OCI-LY3 (cell line): Measurements from ENCODE around the gene SH3RF3.

ENCODE experiments used
- H2AFZ ChIP-seq: fragments of 200-600, 300-600 bp; shearing (Covaris generic); 2 replicates; pipeline ENCODE4 v1.6.0; 2014; ENCODE audit warnings: antibody characterized with exemption, low read depth, low read length
- H3K27ac ChIP-seq: fragments of 200-600, 300-600 bp; sonication (generic); 2 replicates; pipeline ENCODE4 v1.5.1; 2014; ENCODE audit warnings: mild to moderate bottlenecking, low read length, moderate library complexity, mixed read lengths
- H3K27me3 ChIP-seq: fragments of 200-600, 300-600 bp; sonication (generic); 2 replicates; pipeline ENCODE4 v1.6.1; 2014; ENCODE audit warnings: low read depth, low read length, mixed read lengths
- H3K36me3 ChIP-seq: fragments of 200-600, 300-600 bp; sonication (generic); replicated peaks from 2 replicates; pipeline ENCODE3; 2014; ENCODE audit warnings: low read depth, low read length, mixed read lengths
- H3K4me1 ChIP-seq: fragments of 300-600, 200-600 bp; sonication (generic); 2 replicates; pipeline ENCODE4 v1.6.1; 2014; ENCODE audit warnings: low read length, mixed read lengths
- H3K4me2 ChIP-seq: fragments of 200-600, 300-600 bp; sonication (generic); 2 replicates; pipeline ENCODE4 v1.6.1; 2014; ENCODE audit warnings: low read length, mixed read lengths
- H3K4me3 ChIP-seq: fragments of 300-600, 200-600 bp; sonication (generic); 2 replicates; pipeline ENCODE4 v1.5.1; 2014; ENCODE audit warnings: antibody characterized with exemption, mild to moderate bottlenecking, low read length, moderate library complexity
- H3K79me2 ChIP-seq: fragments of 300-600, 200-600 bp; shearing (Covaris generic); 2 replicates; pipeline ENCODE4 v1.6.1; 2014; ENCODE audit warnings: mild to moderate bottlenecking, low read length, mixed read lengths
- H3K9ac ChIP-seq: fragments of 300-600, 200-600 bp; shearing (Covaris generic); 2 replicates; pipeline ENCODE4 v1.6.0; 2014; ENCODE audit warnings: mild to moderate bottlenecking, low read length, moderate library complexity
- H3K9me3 ChIP-seq: fragments of 200-600, 300-600 bp; shearing (Covaris generic); 2 replicates; pipeline ENCODE4 v1.6.1; 2014; ENCODE audit warnings: low read length, mixed read lengths; ENCODE audit not compliant: insufficient read depth
- H4K20me1 ChIP-seq: fragments of 200-600, 300-600 bp; sonication (generic); 2 replicates; pipeline ENCODE4 v1.6.1; 2016; ENCODE audit warnings: low read length, mixed read lengths; ENCODE audit not compliant: insufficient read depth
- CTCF ChIP-seq: fragments of 200-600, 300-600 bp; sonication (generic); IDR thresholded peaks from 2 replicates; pipeline ENCODE4 v1.5.1; 2014; ENCODE audit warnings: antibody characterized with exemption, low read length, low read depth
- EZH2phosphoT487 ChIP-seq: fragments of 200-600 bp; shearing (Covaris generic); IDR thresholded peaks from 2 replicates; pipeline ENCODE4 v1.6.1; 2018; ENCODE audit warnings: antibody characterized with exemption, mixed run types, low read depth

The SH3RF3 gene

GRCh38 chr2:109407276-109408042 lies 278.5 kb downstream of the SH3RF3 start:
- Histone ChIP-seq H3K36me3 (no peaks in the 10 kb centered on the region), H2AFZ (no peak overlapping the region), H3K9me3 (no peaks in the 10 kb centered on the region), H3K4me1 (no peaks in the 10 kb centered on the region), H3K27me3 (0 out of 2 replicates have a peak, but pooled peaks cover 4% of the 10 kb centered on the region), H3K4me2 (no peak overlapping the region), H3K4me3 (no peak overlapping the region), H4K20me1 (no peaks in the 10 kb centered on the region), H3K27ac (no peak overlapping the region), H3K79me2 (no peaks in the 10 kb centered on the region), H3K9ac (no peak overlapping the region)
- TF ChIP-seq EZH2phosphoT487 (no peak), CTCF (no peak)

- H3K4me1 ChIP-seq, result no peaks in the 10 kb centered on the region
- no peak overlapping the region for H2AFZ ChIP-seq
- H3K4me2 ChIP-seq, result no peak overlapping the region
- no peaks in the 10 kb centered on the region for H3K9me3 ChIP-seq
- no peaks in the 10 kb centered on the region for H3K79me2 ChIP-seq
- no peak overlapping the region for H3K27ac ChIP-seq
- no peak overlapping the region for H3K9ac ChIP-seq
- H4K20me1 ChIP-seq, result no peaks in the 10 kb centered on the region
- H3K27me3 ChIP-seq, result 0 out of 2 replicates have a peak, but pooled peaks cover 4% of the 10 kb centered on the region
- no peaks in the 10 kb centered on the region for H3K36me3 ChIP-seq
- H3K4me3 ChIP-seq, result no peak overlapping the region
- TF ChIP-seq CTCF (no peak), EZH2phosphoT487 (no peak)
Observed at GRCh38 chr2:109408043-109408335, 279.0 kb downstream of the SH3RF3 start.

GRCh38 chr2:109409321-109410038 lies 280.5 kb downstream of the SH3RF3 start:
- no peak overlapping the region for H2AFZ ChIP-seq
- H3K27me3 ChIP-seq, result 0 out of 2 replicates have a peak, but pooled peaks cover 4% of the 10 kb centered on the region
- no peaks in the 10 kb centered on the region for H4K20me1 ChIP-seq
- no peaks in the 10 kb centered on the region for H3K79me2 ChIP-seq
- no peak overlapping the region for H3K27ac ChIP-seq
- H3K4me1 ChIP-seq, result no peaks in the 10 kb centered on the region
- no peaks in the 10 kb centered on the region for H3K36me3 ChIP-seq
- no peak overlapping the region for H3K4me3 ChIP-seq
- H3K4me2 ChIP-seq, result no peak overlapping the region
- TF ChIP-seq EZH2phosphoT487 (no peak), CTCF (no peak)
- no peaks in the 10 kb centered on the region for H3K9me3 ChIP-seq
- H3K9ac ChIP-seq, result no peak overlapping the region

GRCh38 chr2:109410039-109410815 lies 281.2 kb downstream of the SH3RF3 start:
- 0 out of 2 replicates have a peak, but pooled peaks cover 4% of the 10 kb centered on the region for H3K27me3 ChIP-seq
- no peaks in the 10 kb centered on the region for H3K4me1 ChIP-seq
- no peak overlapping the region for H2AFZ ChIP-seq
- no peaks in the 10 kb centered on the region for H3K79me2 ChIP-seq
- H3K4me2 ChIP-seq, result no peak overlapping the region
- TF ChIP-seq EZH2phosphoT487 (no peak), CTCF (no peak)
- no peak overlapping the region for H3K9ac ChIP-seq
- H3K36me3 ChIP-seq, result no peaks in the 10 kb centered on the region
- no peak overlapping the region for H3K27ac ChIP-seq
- H4K20me1 ChIP-seq, result no peaks in the 10 kb centered on the region
- H3K4me3 ChIP-seq, result no peak overlapping the region
- H3K9me3 ChIP-seq, result no peaks in the 10 kb centered on the region
